HG03558 (cell line): ENCODE data around the gene CARHSP1.
"Not testable (repeated sequence)": the region's sequence is repeated elsewhere in the genome, so short reads cannot be mapped to it uniquely, and the experiment has no call there.

Experiments used
- ATAC-seq: cut with Tn5 transposase; IDR thresholded peaks from one replicate; pipeline ENCODE4 v1.9.1; 2021; ENCODE audit warnings: moderate number of reproducible peaks; ENCODE audit not compliant: unreplicated experiment; ENCODE audit errors: extremely low read depth

Gene CARHSP1

DNA sequence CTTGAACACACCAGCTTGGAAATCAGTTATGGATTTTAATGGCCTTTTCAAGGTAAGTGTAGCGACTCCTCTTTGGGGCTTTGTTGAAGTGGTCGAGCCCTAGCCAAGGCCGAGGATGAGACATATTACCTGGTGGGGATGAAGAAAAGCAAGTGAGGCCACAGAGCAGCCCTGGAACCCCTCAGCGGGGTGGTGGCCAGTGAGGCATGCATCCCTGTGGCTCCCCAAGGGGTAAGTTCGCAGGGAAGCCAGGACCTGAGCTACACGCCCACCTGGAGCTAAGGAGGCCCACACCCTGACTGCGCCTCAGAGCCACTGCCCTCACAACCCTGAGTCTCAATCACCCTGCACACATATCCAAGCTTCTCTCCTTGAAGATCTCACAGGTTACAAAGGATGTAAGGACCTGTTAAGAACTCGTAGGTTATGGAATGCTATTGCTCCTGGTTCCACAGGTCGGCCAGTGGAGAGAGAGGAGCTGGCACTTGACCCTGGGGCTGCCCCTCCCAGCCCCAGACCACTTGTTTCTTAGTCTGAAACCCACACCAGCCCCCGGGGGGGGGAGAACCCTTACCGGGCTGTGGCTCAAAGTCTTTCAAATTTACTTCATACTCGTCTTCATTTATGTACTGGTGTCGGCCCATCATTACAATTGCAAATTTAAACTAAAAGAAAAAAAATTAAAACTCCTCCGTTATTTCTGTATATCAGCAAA lies 25.3 kb upstream of the CARHSP1 start:
- no peak for ATAC-seq

DNA sequence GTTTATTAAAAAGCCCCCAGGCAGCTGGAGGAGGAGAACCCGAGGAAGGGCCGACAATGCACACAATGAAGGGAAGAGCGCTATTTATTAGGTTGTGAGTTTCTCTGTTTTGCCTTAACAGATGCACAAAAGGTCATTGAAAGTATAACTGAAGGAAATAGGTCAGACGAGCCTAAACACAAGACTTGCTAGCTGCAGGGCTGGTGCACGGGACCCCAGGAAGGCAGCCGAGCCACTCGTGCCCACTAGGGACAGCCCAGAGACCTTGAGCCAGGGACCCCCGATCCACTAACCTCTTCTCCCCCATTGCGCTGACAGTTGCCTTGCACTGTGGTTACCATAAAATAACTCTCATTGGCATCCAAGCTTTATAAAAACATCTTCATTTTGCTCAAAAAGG lies 24.6 kb upstream of the CARHSP1 start:
- ATAC-seq: no peak

- ATAC-seq: peak; percentile 12
These were observed 23.3 kb upstream of the CARHSP1 start for GRCh38 chr16:8892101-8892575.

GRCh38 chr16:8890549-8890921 lies 21.7 kb upstream of the CARHSP1 start:
- no peak for ATAC-seq

GRCh38 chr16:8889893-8890548 lies 21.2 kb upstream of the CARHSP1 start:
- no peak for ATAC-seq

- no peak for ATAC-seq
These were observed 20.4 kb upstream of the CARHSP1 start for GRCh38 chr16:8888951-8889892.

DNA sequence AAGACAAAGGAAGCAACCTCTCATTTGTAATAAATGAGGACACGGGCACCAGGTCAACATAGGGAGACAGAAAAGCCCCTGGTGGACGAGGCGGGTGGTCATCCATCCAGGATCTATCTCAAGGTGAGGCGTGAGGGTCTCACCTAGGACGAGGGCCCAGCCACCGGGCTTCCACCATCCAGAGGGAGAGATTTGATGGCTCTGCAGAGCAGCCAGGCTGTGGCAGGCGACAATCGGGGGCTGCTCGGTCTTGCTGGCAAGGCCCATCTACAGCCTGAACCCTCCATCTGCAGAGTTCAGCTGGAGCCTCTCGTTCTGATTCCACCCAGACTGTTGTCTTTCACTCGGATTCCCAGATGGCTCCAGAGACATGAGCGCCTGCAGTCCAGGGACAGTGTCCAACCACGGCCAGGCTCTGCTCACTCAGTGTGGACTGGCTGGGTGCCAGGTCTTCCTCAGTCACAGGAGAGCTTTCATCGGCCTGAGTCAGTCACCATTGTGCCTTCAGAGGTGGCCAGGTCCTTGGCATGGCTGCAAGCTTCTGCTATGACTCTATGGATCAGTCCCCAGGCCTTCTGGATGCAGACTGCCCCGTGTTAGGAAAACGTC lies 19.2 kb upstream of the CARHSP1 start:
- ATAC-seq: no peak

- ATAC-seq: no peak
These were observed 18.6 kb upstream of the CARHSP1 start for GRCh38 chr16:8887431-8887765.

DNA sequence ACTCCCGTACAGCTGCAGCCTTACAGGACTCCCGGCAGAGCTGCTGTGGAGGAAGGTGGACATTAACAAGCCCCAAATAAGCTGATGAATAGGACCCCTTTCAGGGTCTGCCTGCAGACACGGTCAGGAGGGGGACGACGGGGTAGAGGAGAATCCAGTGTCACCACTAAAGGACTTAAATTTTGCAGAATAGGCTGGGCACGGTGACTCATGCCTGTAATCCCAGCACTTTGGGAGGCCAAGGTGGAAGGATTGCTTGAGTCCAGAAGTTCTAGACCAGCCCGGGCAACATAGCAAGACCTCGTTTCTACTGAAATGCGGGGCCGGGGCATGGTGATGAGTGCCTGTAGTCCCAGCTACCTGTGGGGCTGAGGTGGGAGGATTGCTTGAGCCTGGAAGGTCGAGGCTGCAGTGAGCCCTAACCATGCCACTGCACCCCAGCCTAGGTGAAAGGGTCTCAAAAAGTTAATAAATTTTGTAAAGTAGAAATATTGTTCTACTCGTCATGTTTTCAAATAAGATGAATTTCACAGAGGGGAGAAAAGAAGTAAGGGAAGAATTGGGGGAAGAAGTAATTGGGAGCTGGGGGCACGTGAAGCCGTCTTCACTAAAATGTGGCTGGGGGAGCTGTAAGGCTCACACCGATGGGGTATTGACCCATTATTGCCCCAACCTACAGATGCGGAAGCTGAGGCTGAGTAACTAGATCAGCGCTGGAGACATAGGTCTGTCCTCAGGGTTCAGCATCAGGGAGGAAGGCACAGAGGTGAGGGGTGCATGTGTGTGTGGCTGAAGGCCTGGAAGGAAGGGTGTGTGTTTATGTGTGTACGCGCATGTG lies 18.0 kb upstream of the CARHSP1 start:
- ATAC-seq: no peak

- no peak for ATAC-seq
These were observed 17.1 kb upstream of the CARHSP1 start for GRCh38 chr16:8885674-8886592.

GRCh38 chr16:8882725-8883377 lies 14.0 kb upstream of the CARHSP1 start:
- no peak for ATAC-seq

DNA sequence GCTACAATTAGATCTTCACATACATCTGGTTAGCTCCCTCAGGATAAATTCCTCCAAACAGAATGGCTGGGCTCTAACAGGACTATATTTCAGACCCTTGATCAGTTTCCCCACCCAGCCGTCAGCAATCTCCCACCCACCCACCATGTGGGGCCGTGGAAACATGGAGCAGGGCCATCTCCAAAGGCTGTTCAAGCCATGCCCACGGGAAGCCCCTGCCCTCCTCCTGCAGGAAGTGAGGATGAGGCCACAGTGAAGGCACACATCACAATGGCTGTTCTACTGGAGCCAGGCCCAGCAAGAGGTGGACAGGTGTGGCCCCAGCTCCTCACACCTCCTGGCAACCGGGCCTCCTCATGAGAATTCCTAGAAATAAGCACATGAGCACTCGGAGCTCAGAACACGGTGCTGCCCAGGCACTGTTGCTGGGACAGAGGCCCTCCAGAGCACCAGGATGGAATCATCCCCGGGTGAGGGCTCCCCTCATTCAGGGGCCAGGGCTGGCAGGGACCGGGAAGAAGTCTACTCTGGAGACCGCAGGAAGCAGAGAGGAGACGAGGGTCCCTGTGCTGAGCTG lies 13.3 kb upstream of the CARHSP1 start, which contains the start of gene LITAFD:
Gene LITAFD, plus strand, starts transcription at position 311 of the 577 bp plus-strand sequence. CDS start 2,005 bp downstream, outside the sequence.
- ATAC-seq: no peak

GRCh38 chr16:8880839-8881510 lies 12.2 kb upstream of the CARHSP1 start:
- ATAC-seq: no peak

DNA sequence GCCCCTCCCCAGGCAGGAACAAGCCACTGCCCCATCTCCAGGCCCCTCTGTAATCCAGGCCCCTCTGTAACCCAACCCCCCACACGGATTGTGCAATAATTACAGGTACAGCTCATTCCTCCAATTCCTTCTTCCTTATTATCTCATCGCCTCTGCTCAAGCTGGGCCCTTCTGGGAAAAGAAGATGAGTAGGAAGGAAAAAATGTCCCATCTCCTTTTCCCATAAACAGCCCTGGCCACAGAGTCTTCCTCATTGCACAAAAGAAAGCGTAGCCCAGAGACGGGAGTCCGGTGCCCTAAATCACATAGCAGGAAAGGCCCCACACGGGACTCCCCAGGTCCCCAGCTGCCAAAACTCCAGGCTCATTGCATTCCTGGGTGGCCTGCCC lies 9.7 kb upstream of the CARHSP1 start:
- ATAC-seq: no peak

- ATAC-seq: no peak
These were observed 9.2 kb upstream of the CARHSP1 start for GRCh38 chr16:8877894-8878522.

DNA sequence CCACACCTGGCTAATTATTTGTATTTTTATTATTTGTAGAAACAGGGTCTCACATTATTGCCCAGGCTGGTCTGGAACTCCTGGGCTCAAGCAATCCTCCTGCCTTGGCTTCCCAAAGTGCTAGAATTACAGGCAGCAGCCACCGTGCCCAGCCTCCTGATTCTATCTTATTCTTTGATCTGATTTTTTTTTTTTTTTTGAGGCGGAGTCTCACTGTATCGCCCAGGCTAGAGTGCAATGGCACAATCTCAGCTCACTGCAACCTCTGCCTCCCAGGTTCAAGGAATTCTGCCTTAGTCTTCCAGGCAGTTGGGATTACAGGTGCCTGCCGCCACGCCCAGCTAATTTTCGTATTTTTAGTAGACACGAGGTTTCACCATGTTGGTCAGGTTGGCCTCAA lies 6.5 kb upstream of the CARHSP1 start:
- ATAC-seq: not testable (repeated sequence)

GRCh38 chr16:8874388-8874787 lies 5.6 kb upstream of the CARHSP1 start:
- ATAC-seq: no peak
